Measurements from ENCODE around the gene CTNNBL1. TPM values are rescaled to one million over a fixed set of nuclear protein-coding genes. Genes with fewer than 3 reads are reported as not detected.

The CTNNBL1 gene
- total and polyA plus RNA-seq, 2 donors (not counting 3 experiments of a cell fraction or from before 2014, with no cell fraction given) = 20.8 to 60.2 TPM

GRCh38 chr20:37864298-37864697, 170.5 kb downstream of the CTNNBL1 start:
- no peak for TF ChIP-seq POLR2AphosphoS5 (IDR thresholded peaks at IDR 0.05; ENCODE audit: insufficient read depth, low read depth, low read length)
- TF ChIP-seq EZH2 (IDR thresholded peaks at IDR 0.05; ENCODE audit: borderline replicate concordance, low read depth, low read length, severe bottlenecking) = no peak
- no peak for TF ChIP-seq JUN (IDR thresholded peaks at IDR 0.05; ENCODE audit: borderline replicate concordance, insufficient read depth, insufficient read length, low read depth)
- no peak for TF ChIP-seq CTCF (IDR thresholded peaks at IDR 0.05; ENCODE audit: extremely low read depth in 1 of 2, insufficient read depth in 1 of 2, low read depth in 1 of 2, low read length in 2 of 2)
- no peak for TF ChIP-seq MYC (IDR thresholded peaks at IDR 0.05; ENCODE audit: low read depth, low read length)
- no peak for TF ChIP-seq FOS (IDR thresholded peaks at IDR 0.05; ENCODE audit: borderline replicate concordance, insufficient read depth, low read length)
- TF ChIP-seq POLR2A (IDR thresholded peaks at IDR 0.05; ENCODE audit: low read depth, low read length) = no peak
- no peak for TF ChIP-seq GATA2 (IDR thresholded peaks at IDR 0.05; ENCODE audit: insufficient read depth, insufficient read length, low read depth, low read length)
- TF ChIP-seq MAX (IDR thresholded peaks at IDR 0.05; ENCODE audit: insufficient read depth, insufficient read length) = no peak
- intact Hi-C loops (cut with micrococcal nuclease) = no loop called here
- ChIA-PET CTCF (interaction anchor here (0.7 kb wide), 1 partner anchor 357 kb away, joined by 3 read pairs; no protein-coding TSS in a partner anchor), POLR2A (no interaction called here)
- Histone ChIP-seq H3K79me2 (ENCODE audit: control insufficient read depth, insufficient read depth, low read length) (no peaks in the 10 kb centered on the region), H3K36me3 (ENCODE audit: control insufficient read depth in 2 of 2, extremely low read depth in 1 of 2, insufficient read depth in 2 of 2, low read length in 2 of 2) (peaks cover 0 to 7% of the 10 kb centered on the region in 2 experiments), H3K4me3 (replicated peaks in 1 of 3; ENCODE audit: insufficient read depth in 1 of 3, low read depth in 1 of 3, low read length in 3 of 3) (no peak overlapping the region), H3K9me3 (replicated peaks; ENCODE audit: control insufficient read depth, insufficient read depth, low read length) (no peaks in the 10 kb centered on the region), H3K27ac (ENCODE audit: insufficient read depth, low read depth, low read length) (no peak overlapping the region), H4K20me1 (replicated peaks; ENCODE audit: control insufficient read depth, extremely low read depth, insufficient read depth, low read length) (no peaks in the 10 kb centered on the region), H3K4me2 (ENCODE audit: insufficient read depth, low read length) (no peak overlapping the region), H3K4me1 (ENCODE audit: control insufficient read depth, extremely low read depth, insufficient read depth, low read length) (no peaks in the 10 kb centered on the region), H3K9me1 (replicated peaks; ENCODE audit: control insufficient read depth, extremely low read depth, insufficient read depth, low read length) (no peaks in the 10 kb centered on the region), H3K9ac (replicated peaks; ENCODE audit: extremely low read depth, insufficient read depth, low read length) (no peak overlapping the region), H2AFZ (ENCODE audit: low read depth, low read length) (no peak overlapping the region), H3K27me3 (ENCODE audit: control insufficient read depth in 2 of 2, insufficient read depth in 2 of 2, low read length in 2 of 2) (no peaks in the 10 kb centered on the region)
- FAIRE-seq (no peak), DNase-seq (ENCODE audit: low read depth, low spot score) (no peak)
- dilution Hi-C loops (cut with MboI; ENCODE audit: extremely low pct_ligation_motif_present, low sequenced_read_pairs) = no loop called here
- BruUV-seq (replicated peaks) = no TSS peak
